Mesenchymal stem cell (in vitro differentiated cells and primary cell): ENCODE results near the gene SORBS2.

Experiments used
- DNase-seq: peaks from one replicate; pipeline ENCODE4 v3.0.0-alpha.2; 2013
- H2AFZ ChIP-seq: one replicate; pipeline ENCODE4 v1.6.1; 2013; ENCODE audit warnings: low read depth, mild to moderate bottlenecking, control low read depth, inconsistent platforms, low read length, moderate library complexity
- H2AK5ac ChIP-seq: 2 replicates; pipeline ENCODE4 v1.6.1; 2013; ENCODE audit warnings: low read length, moderate library complexity, mild to moderate bottlenecking, inconsistent platforms; ENCODE audit not compliant: severe bottlenecking
- H2BK120ac ChIP-seq: one replicate; pipeline ENCODE4 v1.6.1; 2013; ENCODE audit warnings: low read depth, mild to moderate bottlenecking, inconsistent platforms, low read length, moderate library complexity
- H2BK12ac ChIP-seq, 2 experiments: one replicate each; pipeline ENCODE4 v1.6.1; 2013; ENCODE audit warnings: inconsistent platforms in 2 of 2, low read length in 2 of 2, mild to moderate bottlenecking in 2 of 2, moderate library complexity in 2 of 2, control low read depth in 1 of 2
- H2BK15ac ChIP-seq: one replicate; pipeline ENCODE4 v1.6.1; 2013; ENCODE audit warnings: mild to moderate bottlenecking, low read depth, inconsistent platforms; ENCODE audit not compliant: poor library complexity, severe bottlenecking
- H2BK5ac ChIP-seq: 2 replicates; pipeline ENCODE4 v1.6.1; 2013; ENCODE audit warnings: low read depth, mild to moderate bottlenecking, low read length, control low read depth, inconsistent platforms; ENCODE audit not compliant: poor library complexity, severe bottlenecking
- H3K14ac ChIP-seq, 2 experiments: one replicate each; pipeline ENCODE4 v1.6.1; 2013; ENCODE audit warnings: inconsistent platforms in 2 of 2, low read length in 2 of 2, control low read depth in 1 of 2, mild to moderate bottlenecking in 1 of 2, moderate library complexity in 1 of 2
- H3K18ac ChIP-seq, 2 experiments: one replicate each; pipeline ENCODE4 v1.6.1; 2013; ENCODE audit warnings: inconsistent platforms in 2 of 2, low read length in 2 of 2, control low read depth in 1 of 2, low read depth in 1 of 2, mild to moderate bottlenecking in 1 of 2
- H3K23ac ChIP-seq, 2 experiments: one replicate each; pipeline ENCODE4 v1.6.1; 2013; ENCODE audit warnings: inconsistent platforms in 2 of 2, low read length in 2 of 2, mild to moderate bottlenecking in 2 of 2, moderate library complexity in 2 of 2, control low read depth in 1 of 2
- H3K27ac ChIP-seq: 2 replicates; pipeline ENCODE4 v1.5.1; 2013; ENCODE audit warnings: mild to moderate bottlenecking, moderate library complexity, low read length, control low read depth, inconsistent platforms; ENCODE audit not compliant: poor library complexity, severe bottlenecking
- H3K27me3 ChIP-seq, 2 experiments: 2 replicates each; pipeline versions ENCODE4 v1.6.1 to v1.7.0; 2013; ENCODE audit warnings: low read length in 2 of 2, mild to moderate bottlenecking in 2 of 2, moderate library complexity in 2 of 2, control low read depth in 1 of 2, inconsistent platforms in 1 of 2; ENCODE audit not compliant: control insufficient read depth in 1 of 2, insufficient read depth in 1 of 2
- H3K36me3 ChIP-seq, 2 experiments: 2 replicates each; pipeline versions ENCODE4 v1.6.1 to v1.7.0; 2013; ENCODE audit warnings: low read length in 2 of 2, control low read depth in 1 of 2, inconsistent platforms in 1 of 2, low read depth in 1 of 2, mild to moderate bottlenecking in 1 of 2; ENCODE audit not compliant: insufficient read depth in 2 of 2, control insufficient read depth in 1 of 2
- H3K4ac ChIP-seq, 2 experiments: one replicate each; pipeline ENCODE4 v1.6.1; 2013; ENCODE audit warnings: inconsistent platforms in 2 of 2, low read length in 2 of 2, mild to moderate bottlenecking in 2 of 2, moderate library complexity in 2 of 2, control low read depth in 1 of 2, low read depth in 1 of 2
- H3K4me1 ChIP-seq: 2 replicates; pipeline ENCODE4 v1.6.1; 2013; ENCODE audit warnings: low read depth, low read length, control low read depth; ENCODE audit not compliant: control insufficient read depth, insufficient read depth
- H3K4me2 ChIP-seq: 2 replicates; pipeline ENCODE4 v1.6.1; 2013; ENCODE audit warnings: low read length, mild to moderate bottlenecking, inconsistent platforms; ENCODE audit not compliant: poor library complexity, severe bottlenecking
- H3K4me3 ChIP-seq, 2 experiments: 2 replicates each; pipeline versions ENCODE4 v1.5.1 to v1.7.0; 2013; ENCODE audit warnings: low read length in 2 of 2, mild to moderate bottlenecking in 2 of 2, control low read depth in 1 of 2, low read depth in 1 of 2; ENCODE audit not compliant: insufficient read depth in 1 of 2
- H3K79me1 ChIP-seq: replicated peaks from 2 replicates; pipeline ENCODE4 v1.6.1; 2013; ENCODE audit warnings: mild to moderate bottlenecking, control low read depth, low read length, inconsistent platforms; ENCODE audit not compliant: poor library complexity, severe bottlenecking
- H3K9ac ChIP-seq: 2 replicates; pipeline ENCODE4 v1.7.0; 2013; ENCODE audit warnings: mild to moderate bottlenecking, low read length, moderate library complexity
- H3K9me3 ChIP-seq: 2 replicates; pipeline ENCODE4 v1.7.0; 2013; ENCODE audit warnings: mild to moderate bottlenecking, low read length; ENCODE audit not compliant: control insufficient read depth
- H4K8ac ChIP-seq: one replicate; pipeline ENCODE4 v1.6.1; 2013; ENCODE audit warnings: inconsistent platforms, mild to moderate bottlenecking, low read length, moderate library complexity
- H4K91ac ChIP-seq: one replicate; pipeline ENCODE4 v1.6.1; 2013; ENCODE audit warnings: mild to moderate bottlenecking, low read length, inconsistent platforms
- WGBS: methylation state at CpG from one replicate; pipeline ENCODE4 v1.1.7; 2013; ENCODE audit warnings: mixed read lengths; 5-methylcytosine and 5-hydroxymethylcytosine counted together

SORBS2 gene

DNA sequence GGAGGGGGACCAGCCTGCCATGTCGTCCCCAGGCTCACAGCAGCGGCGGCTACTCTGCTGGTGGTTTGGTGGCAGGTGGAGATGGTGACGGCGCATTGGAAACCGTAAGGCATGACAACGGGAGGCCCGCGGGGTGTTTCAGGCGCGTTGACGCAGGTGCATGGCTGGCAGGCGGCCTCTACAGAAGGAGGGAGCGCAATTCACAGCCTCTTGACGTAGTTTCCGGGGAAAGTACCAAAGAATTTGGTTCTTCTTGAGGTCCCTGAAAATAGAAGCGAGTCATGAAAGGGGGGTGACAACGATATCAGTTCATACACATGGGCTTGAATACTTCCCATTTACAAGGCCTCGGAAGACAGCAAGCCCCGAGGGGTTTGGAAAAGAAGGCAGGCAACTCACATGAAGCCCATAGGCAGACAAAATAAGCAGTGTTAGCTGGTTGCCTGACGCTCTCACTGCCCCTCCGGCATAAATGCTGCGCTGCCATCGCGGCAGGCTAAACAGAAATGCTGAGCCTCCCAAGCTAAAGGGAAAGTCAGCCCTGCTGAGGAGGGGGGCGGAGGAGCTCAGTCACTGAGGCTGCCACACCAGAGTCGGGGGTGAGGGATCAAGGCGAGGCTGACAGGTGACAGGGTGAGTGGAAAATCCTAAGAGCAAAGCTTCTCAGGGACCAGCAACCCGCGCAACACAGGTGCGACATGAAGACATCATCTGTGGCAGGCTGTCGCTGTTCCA is 224.4 kb downstream of the SORBS2 start:
- Histone ChIP-seq H3K23ac (no peak overlapping the region), H3K4me3 (peak overlapping the region; percentile 52 to 57), H2AK5ac (no peak overlapping the region), H2BK15ac (no peak overlapping the region), H2BK120ac (no peak overlapping the region), H3K4me1 (peaks cover 7% of the 10 kb centered on the region), H3K36me3 (no peaks in the 10 kb centered on the region), H3K18ac (peak overlapping the region in 1 of 2 experiments; percentile 46), H2BK5ac (no peak overlapping the region), H2BK12ac (peak overlapping the region; percentile 4 to 79), H2AFZ (peak overlapping the region; percentile 43), H3K4ac (peak overlapping the region in 1 of 2 experiments; percentile 25), H3K9ac (no peak overlapping the region), H3K4me2 (peak overlapping the region; percentile 67), H3K27ac (no peak overlapping the region), H3K79me1 (no peaks in the 10 kb centered on the region), H3K9me3 (no peaks in the 10 kb centered on the region), H4K91ac (peak overlapping the region; percentile 0), H4K8ac (peak overlapping the region; percentile 87), H3K27me3 (peaks cover 0 to 5% of the 10 kb centered on the region in 2 experiments), H3K14ac (no peak overlapping the region)
- DNase-seq: peak; percentile 54
- 41% methylated on average over 32 of the region's 32 CpGs for WGBS

DNA sequence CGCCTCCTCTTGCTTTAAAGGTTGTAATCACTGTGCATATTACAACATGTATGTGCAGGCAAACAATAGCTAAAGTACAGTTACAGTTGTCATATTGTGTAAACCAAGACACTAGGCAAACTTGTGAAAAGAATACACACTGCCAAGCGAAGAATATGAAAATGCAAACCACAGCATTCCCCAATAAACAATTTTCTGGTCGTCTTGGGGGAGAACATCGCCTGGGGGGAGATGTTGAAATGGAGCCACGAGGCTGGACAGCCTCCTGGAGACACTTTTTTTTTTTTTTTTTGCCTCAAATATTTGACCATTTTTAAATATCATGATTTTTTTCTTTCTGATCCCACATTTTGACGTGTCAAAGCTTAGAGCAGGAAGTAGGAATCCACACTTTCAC is 225.0 kb downstream of the SORBS2 start:
- Histone ChIP-seq H3K4me2 (peak overlapping the region; percentile 67), H3K18ac (peak overlapping the region in 1 of 2 experiments; percentile 46), H2AK5ac (no peak overlapping the region), H4K8ac (peak overlapping the region; percentile 87), H3K27me3 (peaks cover 0 to 5% of the 10 kb centered on the region in 2 experiments), H3K9me3 (no peaks in the 10 kb centered on the region), H3K4me3 (peak overlapping the region; percentile 52 to 57), H3K14ac (no peak overlapping the region), H4K91ac (no peak overlapping the region), H3K36me3 (no peaks in the 10 kb centered on the region), H2BK5ac (no peak overlapping the region), H3K27ac (no peak overlapping the region), H2AFZ (peak overlapping the region; percentile 43), H2BK15ac (no peak overlapping the region), H3K23ac (no peak overlapping the region), H3K4ac (no peak overlapping the region), H3K79me1 (no peaks in the 10 kb centered on the region), H2BK120ac (no peak overlapping the region), H3K9ac (no peak overlapping the region), H3K4me1 (peaks cover 7% of the 10 kb centered on the region), H2BK12ac (peak overlapping the region in 1 of 2 experiments; percentile 4)
- no peak for DNase-seq
- 37% methylated on average over 2 of the region's 6 CpGs for WGBS

DNA sequence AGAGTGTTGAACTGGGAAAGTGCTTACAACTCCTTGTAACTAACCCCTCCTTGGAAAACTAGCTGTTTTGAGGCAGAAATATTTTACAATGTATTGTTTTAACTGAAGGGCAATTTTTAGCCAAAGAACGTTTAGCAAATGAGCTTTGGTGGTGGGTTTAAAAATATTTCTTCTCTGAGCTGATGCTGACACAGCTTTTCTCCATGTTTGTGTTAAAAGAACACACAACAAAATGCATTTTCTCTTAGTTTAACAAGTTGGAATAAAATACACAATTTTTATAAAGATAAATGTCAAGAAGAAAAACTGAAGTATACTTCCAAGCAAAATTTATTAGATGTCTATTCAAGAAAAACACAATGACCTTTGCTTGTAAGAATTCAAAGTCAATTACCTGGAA is 226.8 kb downstream of the SORBS2 start:
- H2BK15ac ChIP-seq: no peak overlapping the region
- no peaks in the 10 kb centered on the region for H3K9me3 ChIP-seq
- H3K36me3 ChIP-seq: no peaks in the 10 kb centered on the region
- DNase-seq: no peak
- no peak overlapping the region for H3K23ac ChIP-seq
- no peak overlapping the region for H4K91ac ChIP-seq
- no peak overlapping the region for H2BK12ac ChIP-seq
- H3K14ac ChIP-seq: no peak overlapping the region
- no CpG with 5 or more reads among the region's 1 CpG for WGBS
- H3K79me1 ChIP-seq: no peaks in the 10 kb centered on the region
- no peak overlapping the region for H2BK120ac ChIP-seq
- no peak overlapping the region for H3K4me3 ChIP-seq
- no peak overlapping the region for H3K18ac ChIP-seq
- no peak overlapping the region for H2AK5ac ChIP-seq
- H3K27me3 ChIP-seq: peaks cover 0 to 5% of the 10 kb centered on the region in 2 experiments
- peaks cover 7% of the 10 kb centered on the region for H3K4me1 ChIP-seq
- H3K4ac ChIP-seq: no peak overlapping the region
- H3K27ac ChIP-seq: no peak overlapping the region
- H4K8ac ChIP-seq: no peak overlapping the region
- H2AFZ ChIP-seq: no peak overlapping the region
- no peak overlapping the region for H3K9ac ChIP-seq
- no peak overlapping the region for H2BK5ac ChIP-seq
- H3K4me2 ChIP-seq: no peak overlapping the region

DNA sequence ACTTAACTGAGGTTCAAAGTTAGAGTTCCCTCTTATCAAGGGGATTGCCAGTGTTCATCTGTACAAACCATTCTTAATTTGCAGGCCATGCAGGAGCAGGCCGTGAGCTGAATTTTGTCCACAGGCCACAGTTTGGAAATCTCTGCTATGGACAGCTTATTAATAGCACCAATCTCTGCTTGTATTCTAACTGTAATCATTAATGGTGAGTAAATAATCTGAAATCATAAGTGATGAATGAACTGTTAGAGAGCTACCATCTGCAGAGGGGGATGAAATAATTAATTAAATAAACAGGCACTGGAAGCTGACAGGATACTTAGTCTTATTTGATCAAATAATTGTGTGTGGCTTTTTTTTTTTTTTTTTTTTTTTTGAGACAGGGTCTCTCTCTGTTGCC is 228.2 kb downstream of the SORBS2 start:
- Histone ChIP-seq H3K27ac (no peak overlapping the region), H3K36me3 (no peaks in the 10 kb centered on the region), H2BK12ac (no peak overlapping the region), H2BK120ac (no peak overlapping the region), H2AFZ (no peak overlapping the region), H3K9ac (no peak overlapping the region), H3K4me2 (no peak overlapping the region), H3K23ac (no peak overlapping the region), H3K18ac (no peak overlapping the region), H2BK5ac (no peak overlapping the region), H3K79me1 (no peaks in the 10 kb centered on the region), H3K4ac (no peak overlapping the region), H3K14ac (no peak overlapping the region), H3K27me3 (peaks cover 0 to 5% of the 10 kb centered on the region in 2 experiments), H3K4me1 (peaks cover 7% of the 10 kb centered on the region), H3K9me3 (no peaks in the 10 kb centered on the region), H4K91ac (no peak overlapping the region), H4K8ac (no peak overlapping the region), H2BK15ac (no peak overlapping the region), H2AK5ac (no peak overlapping the region), H3K4me3 (no peak overlapping the region)
- DNase-seq: no peak
- WGBS: no CpG with 5 or more reads among the region's 1 CpG
